DND-41 (cell line): Measurements from ENCODE around the gene OR1E2.
"Not testable (repeated sequence)": the region's sequence is repeated elsewhere in the genome, so short reads cannot be mapped to it uniquely, and the experiment has no call there.

Source experiments
- ATAC-seq: fragments of 200-7000 bp; cut with Tn5 transposase; 3 replicates; pipeline ENCODE4 v1.9.1; 2021; ENCODE audit warnings: low read depth; ENCODE audit not compliant: insufficient read depth
- DNase-seq: peaks from one replicate; pipeline ENCODE4 v3.0.0-alpha.2; 2020
- H2AFZ ChIP-seq: 2 replicates; pipeline ENCODE4 v1.6.0; 2012; ENCODE audit warnings: low read depth, low read length
- H3K27ac ChIP-seq: 2 replicates; pipeline ENCODE4 v1.5.1; 2012; ENCODE audit warnings: low read length, inconsistent platforms
- H3K27me3 ChIP-seq: fragments of 200-600 bp; sonication (generic); 2 replicates; pipeline ENCODE4 v1.6.0; 2012; ENCODE audit warnings: low read length, mild to moderate bottlenecking, inconsistent platforms; ENCODE audit not compliant: insufficient read depth, poor library complexity
- H3K36me3 ChIP-seq: 2 replicates; pipeline ENCODE4 v1.5.1; 2012; ENCODE audit warnings: low read length, inconsistent platforms; ENCODE audit not compliant: insufficient read depth
- H3K4me1 ChIP-seq: 2 replicates; pipeline ENCODE4 v1.5.1; 2012; ENCODE audit warnings: mild to moderate bottlenecking, low read length; ENCODE audit not compliant: insufficient read depth
- H3K4me2 ChIP-seq: 2 replicates; pipeline ENCODE4 v1.6.0; 2012; ENCODE audit warnings: mild to moderate bottlenecking, moderate library complexity, low read length, inconsistent platforms; ENCODE audit not compliant: insufficient read depth
- H3K4me3 ChIP-seq, 2 experiments: fragments of 200-600 bp in 1 of 2; shearing (Covaris generic) in 1 of 2; 2 replicates each; pipeline ENCODE4 v1.5.1; 2012 to 2016; ENCODE audit warnings: inconsistent platforms in 2 of 2, low read length in 2 of 2, mild to moderate bottlenecking in 2 of 2, low read depth in 1 of 2, moderate library complexity in 1 of 2
- H3K79me2 ChIP-seq: 2 replicates; pipeline ENCODE4 v1.6.0; 2012; ENCODE audit warnings: low read length, inconsistent platforms; ENCODE audit not compliant: insufficient read depth
- H3K9ac ChIP-seq: 2 replicates; pipeline ENCODE4 v1.6.0; 2012; ENCODE audit warnings: low read depth, mild to moderate bottlenecking, inconsistent platforms, low read length, moderate library complexity
- H3K9me3 ChIP-seq: 2 replicates; pipeline ENCODE4 v1.5.1; 2012; ENCODE audit warnings: low read length, moderate library complexity, mild to moderate bottlenecking, inconsistent platforms; ENCODE audit not compliant: insufficient read depth, severe bottlenecking
- H4K20me1 ChIP-seq: 2 replicates; pipeline ENCODE4 v1.6.0; 2012; ENCODE audit warnings: low read length; ENCODE audit not compliant: insufficient read depth
- CTCF ChIP-seq: IDR thresholded peaks from 2 replicates; pipeline ENCODE4 v1.5.1; 2012; ENCODE audit warnings: borderline replicate concordance, low read length, moderate library complexity, mild to moderate bottlenecking; ENCODE audit not compliant: poor library complexity, severe bottlenecking; ENCODE audit errors: extremely low read depth
- EZH2 ChIP-seq: IDR thresholded peaks from 3 replicates; pipeline ENCODE4 v1.6.1; 2012; ENCODE audit warnings: borderline replicate concordance, low read depth, mild to moderate bottlenecking, moderate library complexity, low read length, inconsistent platforms; ENCODE audit not compliant: severe bottlenecking

Gene OR1E2

GRCh38 chr17:3411070-3411469 lies 22.6 kb downstream of the OR1E2 start, which contains the start of gene OR3A3:
TSS of gene OR3A3 (plus strand) at chr17:3411370.
- H2AFZ ChIP-seq, result no peak within 1 kb of the TSS
- H4K20me1 ChIP-seq, result no peaks in the 10 kb centered on the region
- no peak within 1 kb of the TSS for H3K27ac ChIP-seq
- H3K4me2 ChIP-seq, result no peak within 1 kb of the TSS
- ATAC-seq, result no peak
- no peaks in the 10 kb centered on the region for H3K36me3 ChIP-seq
- no peaks in the 10 kb centered on the region for H3K27me3 ChIP-seq
- no peak for TF ChIP-seq CTCF
- TF ChIP-seq EZH2, result no peak
- no peak within 1 kb of the TSS for H3K9ac ChIP-seq
- no peaks in the 10 kb centered on the region for H3K4me1 ChIP-seq
- no peaks in the 10 kb centered on the region for H3K79me2 ChIP-seq
- no peak within 1 kb of the TSS for H3K4me3 ChIP-seq
- no peaks in the 10 kb centered on the region for H3K9me3 ChIP-seq
- no peak for DNase-seq

GRCh38 chr17:3403856-3404255 lies 29.8 kb downstream of the OR1E2 start:
- not testable (repeated sequence) for H3K27me3 ChIP-seq, H3K79me2 ChIP-seq, H3K4me2 ChIP-seq, DNase-seq, H4K20me1 ChIP-seq, H3K9me3 ChIP-seq, H3K4me1 ChIP-seq, H2AFZ ChIP-seq, H3K27ac ChIP-seq, H3K36me3 ChIP-seq, H3K9ac ChIP-seq, ATAC-seq, H3K4me3 ChIP-seq

DNA sequence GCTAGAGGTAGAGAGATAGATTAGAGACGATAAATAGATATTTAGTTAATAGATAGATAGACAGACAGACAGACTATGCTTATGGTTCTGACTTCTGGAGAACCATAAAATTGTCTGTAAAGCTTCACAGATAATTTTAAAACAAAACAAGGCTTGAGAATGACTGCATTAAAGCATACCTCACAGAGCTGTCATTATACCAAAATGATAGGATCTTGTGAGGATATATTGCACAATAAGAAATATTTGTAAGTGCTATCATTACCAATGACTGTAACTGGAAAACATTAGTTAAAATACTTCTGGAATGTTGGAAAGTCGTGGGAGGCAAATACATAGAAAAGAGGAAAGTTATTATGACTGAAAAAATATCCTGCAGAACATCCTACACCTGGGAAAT lies 31.9 kb downstream of the OR1E2 start:
- H3K27me3 ChIP-seq, result no peaks in the 10 kb centered on the region
- no peak overlapping the region for H2AFZ ChIP-seq
- H3K4me2 ChIP-seq, result no peak overlapping the region
- ATAC-seq (no peak), DNase-seq (no peak)
- TF ChIP-seq EZH2 (no peak), CTCF (no peak)
- no peak overlapping the region for H3K9ac ChIP-seq
- H4K20me1 ChIP-seq, result no peaks in the 10 kb centered on the region
- H3K9me3 ChIP-seq, result no peaks in the 10 kb centered on the region
- H3K4me1 ChIP-seq, result no peaks in the 10 kb centered on the region
- H3K36me3 ChIP-seq, result no peaks in the 10 kb centered on the region
- no peaks in the 10 kb centered on the region for H3K79me2 ChIP-seq
- no peak overlapping the region for H3K27ac ChIP-seq
- H3K4me3 ChIP-seq, result no peak overlapping the region

- ATAC-seq (no peak), DNase-seq (no peak)
- Histone ChIP-seq H3K79me2 (no peaks in the 10 kb centered on the region), H3K27ac (no peak overlapping the region), H3K9ac (no peak overlapping the region), H3K4me3 (no peak overlapping the region), H3K36me3 (no peaks in the 10 kb centered on the region), H3K4me1 (no peaks in the 10 kb centered on the region), H3K4me2 (no peak overlapping the region), H3K9me3 (no peaks in the 10 kb centered on the region), H4K20me1 (no peaks in the 10 kb centered on the region), H3K27me3 (no peaks in the 10 kb centered on the region), H2AFZ (no peak overlapping the region)
- no peak for TF ChIP-seq CTCF
- TF ChIP-seq EZH2, result no peak
These were observed 33.6 kb downstream of the OR1E2 start for GRCh38 chr17:3400055-3400454.
